GM12891 (cell line): ENCODE measurements around the gene KPNB1.
A peak's percentile ranks its signal among the peaks of the same experiment; 100 is the strongest.

Experiments
- DNase-seq: peaks from one replicate; pipeline ENCODE4 v3.0.0; 2011; ENCODE audit warnings: low spot score; ENCODE audit not compliant: insufficient read length
- FAIRE-seq: peaks from 2 replicates; lab custom pipeline; 2011; peaks lifted over from hg19 to GRCh38; lab: Jason Lieb, UNC
- PAX5 ChIP-seq: IDR thresholded peaks from 2 replicates; pipeline ENCODE4 v1.6.1; 2011; ENCODE audit warnings: low read length, moderate library complexity, mild to moderate bottlenecking; ENCODE audit not compliant: insufficient read depth, severe bottlenecking
- POLR2A ChIP-seq: IDR thresholded peaks from 2 replicates; pipeline ENCODE4 v1.6.1; 2011; ENCODE audit warnings: low read depth, low read length, control low read depth
- POLR2AphosphoS5 ChIP-seq: IDR thresholded peaks from 2 replicates; pipeline ENCODE4 v1.6.1; 2011; ENCODE audit warnings: low read depth, low read length, control low read depth
- POU2F2 ChIP-seq: IDR thresholded peaks from 2 replicates; pipeline ENCODE4 v1.6.1; 2011; ENCODE audit warnings: low read depth, mild to moderate bottlenecking, control low read depth, low read length, moderate library complexity
- SPI1 ChIP-seq: IDR thresholded peaks from 2 replicates; pipeline ENCODE4 v1.6.1; 2011; ENCODE audit warnings: low read depth, low read length, control low read depth
- TAF1 ChIP-seq: IDR thresholded peaks from 2 replicates; pipeline ENCODE4 v1.6.1; 2011; ENCODE audit warnings: low read depth, low read length, control low read depth

Gene KPNB1

GRCh38 chr17:47635734-47636133 lies 14.0 kb upstream of the KPNB1 start:
- DNase-seq (no peak), FAIRE-seq (no peak)
- TF ChIP-seq TAF1 (no peak), POLR2A (no peak), SPI1 (no peak), PAX5 (no peak), POLR2AphosphoS5 (no peak), POU2F2 (no peak)

- TF ChIP-seq PAX5 (no peak), TAF1 (no peak), POLR2AphosphoS5 (no peak), POU2F2 (no peak), SPI1 (no peak), POLR2A (no peak)
- no peak for DNase-seq
- FAIRE-seq, result no peak
Measured at GRCh38 chr17:47636273-47637030, 13.3 kb upstream of the KPNB1 start.

DNA sequence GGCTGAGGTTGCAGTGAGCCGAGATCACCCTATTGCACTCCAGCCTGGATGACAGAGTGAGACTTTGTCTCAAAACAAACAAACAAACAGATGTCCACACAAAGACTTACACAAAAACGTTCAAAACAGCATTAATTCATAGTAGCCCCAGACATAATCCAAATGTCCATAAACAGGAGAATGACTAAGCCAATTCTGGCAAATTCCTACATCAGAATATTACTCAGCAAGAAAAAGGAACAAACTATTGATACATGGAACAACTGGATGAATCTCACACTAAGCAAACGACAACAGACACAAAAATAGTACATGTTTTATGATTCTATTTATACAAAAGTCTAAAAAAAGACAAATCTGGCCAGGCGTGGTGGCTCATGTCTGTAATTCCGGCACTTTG lies 10.8 kb upstream of the KPNB1 start:
- no peak for FAIRE-seq
- DNase-seq, result no peak
- TF ChIP-seq PAX5 (no peak), POLR2AphosphoS5 (no peak), POLR2A (no peak), TAF1 (no peak), POU2F2 (no peak), SPI1 (no peak)

- FAIRE-seq (no peak), DNase-seq (no peak)
- no peak for TF ChIP-seq POLR2AphosphoS5
- TF ChIP-seq POLR2A, result no peak
- TF ChIP-seq SPI1, result no peak
- TF ChIP-seq TAF1, result no peak
- TF ChIP-seq POU2F2, result no peak
Measured at GRCh38 chr17:47640076-47640475, 9.6 kb upstream of the KPNB1 start.

DNA sequence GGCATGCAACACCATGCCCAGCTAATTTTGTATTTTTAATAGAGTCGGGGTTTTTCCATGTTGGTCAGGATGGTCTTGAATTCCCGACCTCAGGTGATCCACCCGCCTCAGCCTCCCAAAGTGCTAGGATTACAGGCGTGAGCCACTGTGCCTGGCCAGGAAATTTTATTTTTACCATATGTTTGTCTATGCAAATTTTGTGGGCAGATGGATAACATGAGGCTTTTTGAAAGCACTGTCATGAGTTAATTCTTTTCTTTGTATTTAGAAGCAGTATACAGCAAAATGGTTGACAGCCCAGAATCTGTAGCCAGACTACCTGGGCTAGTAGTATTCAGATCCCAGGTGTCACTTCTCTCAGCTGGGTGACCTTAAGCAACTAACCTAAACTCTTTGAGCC lies 8.5 kb upstream of the KPNB1 start:
- TF ChIP-seq SPI1 (no peak), POU2F2 (no peak), POLR2AphosphoS5 (no peak), PAX5 (no peak), POLR2A (no peak), TAF1 (no peak)

DNA sequence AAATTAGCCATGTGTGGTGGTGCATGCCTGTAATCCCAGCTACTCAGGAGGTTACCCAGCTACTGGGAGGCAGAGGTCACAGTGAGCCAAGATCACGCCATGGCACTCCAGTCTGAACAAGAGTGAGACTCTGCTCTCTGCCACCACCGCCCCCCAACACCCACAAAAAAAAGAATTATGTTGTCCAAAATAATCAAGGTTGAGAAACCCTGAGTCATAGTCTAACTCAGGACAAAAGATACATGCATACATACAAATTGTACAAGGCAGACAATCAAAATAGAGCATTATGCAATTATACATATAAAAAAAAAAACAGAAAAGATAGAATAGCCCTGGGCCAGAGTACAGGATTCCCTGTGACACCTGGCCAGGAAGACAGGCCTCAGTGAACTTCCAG lies 6.6 kb upstream of the KPNB1 start:
- TF ChIP-seq POLR2AphosphoS5 (no peak), POLR2A (no peak), PAX5 (no peak), POU2F2 (no peak), SPI1 (no peak), TAF1 (no peak)
- FAIRE-seq (no peak), DNase-seq (no peak)

More for the DNA sequence above, 8.5 kb upstream of the KPNB1 start:
- DNase-seq, result no peak
- no peak for FAIRE-seq

DNA sequence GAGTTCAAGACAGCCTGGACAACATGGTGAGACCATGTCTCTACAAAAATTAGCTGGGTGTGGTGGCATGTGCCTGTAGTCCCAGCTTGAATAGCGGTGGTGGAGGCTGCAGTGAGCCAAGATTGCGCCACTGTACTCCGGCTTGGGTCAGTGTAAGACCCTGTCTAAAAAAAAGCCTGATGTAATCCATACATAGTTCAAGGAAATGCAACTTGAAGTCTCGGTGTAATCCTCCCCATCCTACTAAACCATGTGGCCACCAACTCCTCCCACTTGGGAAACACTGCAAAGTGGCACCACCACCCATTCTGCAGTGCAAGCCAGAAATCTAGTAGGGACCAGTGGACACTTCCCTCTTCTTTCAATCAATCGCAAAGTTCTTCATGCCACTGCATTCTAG lies 5.4 kb upstream of the KPNB1 start:
- FAIRE-seq (no peak), DNase-seq (no peak)
- TF ChIP-seq SPI1, result no peak
- no peak for TF ChIP-seq POLR2AphosphoS5
- no peak for TF ChIP-seq TAF1
- no peak for TF ChIP-seq PAX5
- no peak for TF ChIP-seq POU2F2

DNA sequence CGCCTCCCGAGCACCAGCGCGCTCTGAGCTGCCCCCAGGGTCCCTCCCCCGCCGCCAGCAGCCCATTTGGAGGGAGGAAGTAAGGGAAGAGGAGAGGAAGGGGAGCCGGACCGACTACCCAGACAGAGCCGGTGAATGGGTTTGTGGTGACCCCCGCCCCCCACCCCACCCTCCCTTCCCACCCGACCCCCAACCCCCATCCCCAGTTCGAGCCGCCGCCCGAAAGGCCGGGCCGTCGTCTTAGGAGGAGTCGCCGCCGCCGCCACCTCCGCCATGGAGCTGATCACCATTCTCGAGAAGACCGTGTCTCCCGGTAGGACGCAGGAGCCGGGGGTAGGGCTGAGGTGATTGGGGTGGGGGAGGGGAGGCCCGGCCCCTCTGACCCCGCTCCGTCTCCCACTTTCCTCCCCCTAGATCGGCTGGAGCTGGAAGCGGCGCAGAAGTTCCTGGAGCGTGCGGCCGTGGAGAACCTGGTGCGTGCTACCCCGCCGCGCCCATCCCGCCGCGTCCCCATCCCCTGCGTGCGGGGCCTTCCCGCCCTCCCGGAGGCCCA lies 329 bp downstream of the KPNB1 start:
- no peak for TF ChIP-seq TAF1
- TF ChIP-seq POU2F2, result no peak
- TF ChIP-seq PAX5, result no peak
- TF ChIP-seq POLR2A, result peak; percentile 52; the same call in 1 of the 2 replicates
- TF ChIP-seq SPI1, result no peak
- peak; percentile 26; the same call in 1 of the 2 replicates for TF ChIP-seq POLR2AphosphoS5
- peak; percentile 34 for DNase-seq
- FAIRE-seq, result no peak

DNA sequence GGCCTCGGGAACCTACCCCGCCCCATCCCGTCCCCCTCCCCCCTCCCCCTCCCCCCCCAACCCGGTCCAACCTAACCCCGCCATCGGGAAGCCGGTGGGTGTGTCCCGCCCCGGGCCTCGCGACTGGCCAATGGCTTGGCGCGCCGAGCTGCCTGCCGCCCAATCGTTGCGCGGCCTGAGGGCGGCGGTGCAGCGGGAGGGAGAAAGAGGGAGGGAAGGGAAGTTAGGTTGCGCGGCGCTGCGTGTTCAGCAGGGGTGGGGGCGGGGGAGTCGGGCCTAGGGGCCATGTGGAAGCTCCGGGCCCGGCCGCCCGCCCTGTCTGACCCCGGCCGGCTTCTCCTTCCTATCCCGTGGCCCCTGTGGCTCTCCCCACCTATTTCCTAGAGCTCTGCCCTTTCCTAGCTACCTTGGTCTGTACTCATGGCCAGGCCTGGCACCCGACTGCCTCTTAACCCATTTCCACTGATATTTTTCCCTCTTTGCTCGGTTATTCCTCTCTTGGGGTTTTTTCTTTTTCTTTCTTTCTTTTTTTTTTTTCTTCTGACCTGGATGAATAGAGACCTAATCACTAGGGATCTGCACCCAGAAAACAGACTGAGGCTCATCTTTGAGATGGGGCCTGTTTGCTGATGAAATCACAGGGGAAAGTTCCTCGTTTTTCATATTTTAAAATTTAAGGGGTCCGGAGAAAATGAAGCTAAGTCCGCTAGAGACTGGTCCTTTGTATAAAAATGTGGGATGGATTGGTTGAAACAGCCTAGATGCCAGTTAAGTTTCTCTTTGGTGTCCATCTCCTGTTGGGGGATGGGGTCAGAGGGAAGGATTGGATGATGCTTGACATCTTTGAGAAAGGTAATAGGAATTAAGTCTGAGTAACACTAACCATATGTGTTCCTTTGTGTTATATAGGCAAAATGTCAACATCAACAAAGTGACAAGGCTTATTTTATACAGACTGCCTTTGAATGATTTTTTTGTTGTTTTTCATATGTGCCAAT lies 1.1 kb downstream of the KPNB1 start:
- peak; percentile 77 for DNase-seq
- FAIRE-seq, result peak; percentile 95

More for the DNA sequence above, 1.1 kb downstream of the KPNB1 start:
- TF ChIP-seq TAF1 (no peak), POLR2AphosphoS5 (no peak), SPI1 (no peak), PAX5 (peak; percentile 6), POU2F2 (0 out of 2 replicates have a peak, but pooled peaks have one; percentile 39), POLR2A (no peak)
